T-helper 9 cell (primary cell): ENCODE results near the gene NEGR1.

ENCODE experiments used
- DNase-seq: peaks from one replicate; pipeline ENCODE4 v3.0.0-alpha.2; 2020

The NEGR1 gene

DNA sequence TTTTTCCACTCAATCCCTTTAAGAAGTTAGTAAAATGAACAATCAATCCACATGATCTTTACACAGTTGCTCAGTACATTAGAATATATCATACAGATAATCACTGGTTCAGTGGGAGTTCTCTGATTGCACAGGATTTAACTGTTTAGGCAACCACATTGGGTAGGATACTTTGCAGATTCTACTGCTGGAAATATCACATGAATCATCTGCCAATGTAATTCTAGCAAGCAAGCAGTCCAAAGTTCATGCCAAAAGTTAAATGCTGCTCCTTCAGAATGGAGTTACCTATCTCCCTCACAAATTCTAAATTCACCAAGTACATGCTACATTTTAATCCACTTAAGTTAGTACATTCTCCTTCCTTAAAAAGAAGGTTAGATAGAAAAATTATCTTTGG, 52.4 kb downstream of the NEGR1 start:
- DNase-seq, result no peak

DNA sequence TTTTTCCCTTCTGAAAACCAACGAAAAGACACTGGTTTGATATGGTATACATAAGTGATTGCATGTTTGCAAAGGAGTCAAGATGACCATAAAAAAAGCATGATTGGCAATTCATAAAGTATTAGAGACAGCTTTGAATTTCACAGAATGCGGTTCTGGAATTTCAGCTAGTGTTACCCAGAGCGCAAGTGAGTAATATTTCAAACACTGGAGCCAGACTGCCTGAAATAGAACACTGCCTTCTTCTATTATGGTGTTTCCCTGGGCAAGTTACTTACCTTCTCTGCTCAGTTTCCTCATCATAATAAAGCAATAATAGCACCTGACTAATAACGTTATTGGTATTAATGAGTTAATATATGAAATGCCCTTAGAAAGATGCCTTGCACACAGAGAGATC, 54.7 kb downstream of the NEGR1 start:
- no peak for DNase-seq

DNA sequence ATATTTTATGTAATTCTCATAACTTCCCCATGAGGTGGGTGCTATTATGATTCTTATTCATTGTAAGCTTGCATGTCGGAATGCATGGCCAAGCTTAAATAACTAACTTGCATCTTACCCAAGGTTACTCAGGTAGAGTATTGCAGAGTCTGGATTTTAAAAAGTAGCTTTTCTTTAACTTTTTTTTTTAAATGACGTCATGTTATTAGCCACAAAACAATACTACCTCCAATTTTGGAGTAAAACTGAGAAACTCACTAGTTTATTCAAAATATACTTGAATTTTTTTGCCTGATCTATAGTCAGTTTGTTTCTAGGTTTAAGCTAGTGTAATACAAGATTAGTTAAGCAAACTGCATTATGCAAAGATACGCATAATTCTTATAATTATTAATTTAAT, 57.8 kb downstream of the NEGR1 start:
- no peak for DNase-seq

DNA sequence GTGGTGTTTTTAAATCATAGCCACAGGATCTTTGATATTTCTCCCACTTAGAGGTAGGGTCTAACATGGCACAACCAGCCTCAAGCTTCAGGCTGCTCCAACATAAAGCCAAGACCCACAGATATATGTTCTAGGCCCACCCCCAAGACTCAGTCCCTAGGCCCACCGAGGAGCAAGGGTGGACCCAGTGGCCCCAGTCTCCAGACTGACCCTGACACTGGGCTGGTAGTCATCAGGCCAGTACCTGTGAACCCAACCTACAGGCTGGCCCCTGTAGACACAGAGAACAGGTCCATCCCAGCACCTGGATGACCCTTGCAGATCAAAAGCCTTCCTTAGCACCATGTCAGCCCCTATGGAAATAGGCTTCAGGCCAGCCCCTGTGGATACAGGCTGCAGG, 60.5 kb downstream of the NEGR1 start:
- no peak for DNase-seq

DNA sequence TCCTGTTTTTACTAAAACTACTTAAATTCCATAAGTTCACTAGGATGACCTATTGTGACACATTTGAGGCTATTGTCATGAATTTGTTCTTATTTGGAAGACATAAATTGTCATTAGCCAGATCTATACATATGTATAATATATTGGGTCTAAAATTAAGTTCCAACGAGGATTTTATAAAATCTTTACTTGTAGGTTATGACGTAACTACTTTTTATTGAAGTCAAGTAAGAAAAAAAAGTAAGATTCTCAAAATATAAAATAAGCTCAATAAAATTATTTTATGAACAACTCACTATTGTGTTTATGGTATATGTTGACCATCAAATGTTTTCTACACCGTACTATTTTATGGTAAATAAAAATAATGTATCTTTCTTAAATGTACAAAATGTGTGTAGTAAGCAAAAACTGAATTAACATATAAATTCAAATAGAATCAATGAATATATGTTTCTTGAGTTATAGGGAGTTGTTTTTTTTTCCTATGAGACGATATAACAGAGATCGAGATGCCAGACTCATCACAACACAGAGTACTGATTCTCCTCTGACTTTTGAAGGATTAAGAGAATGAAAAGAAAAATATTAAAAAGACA, 64.1 kb downstream of the NEGR1 start:
- DNase-seq, result no peak

DNA sequence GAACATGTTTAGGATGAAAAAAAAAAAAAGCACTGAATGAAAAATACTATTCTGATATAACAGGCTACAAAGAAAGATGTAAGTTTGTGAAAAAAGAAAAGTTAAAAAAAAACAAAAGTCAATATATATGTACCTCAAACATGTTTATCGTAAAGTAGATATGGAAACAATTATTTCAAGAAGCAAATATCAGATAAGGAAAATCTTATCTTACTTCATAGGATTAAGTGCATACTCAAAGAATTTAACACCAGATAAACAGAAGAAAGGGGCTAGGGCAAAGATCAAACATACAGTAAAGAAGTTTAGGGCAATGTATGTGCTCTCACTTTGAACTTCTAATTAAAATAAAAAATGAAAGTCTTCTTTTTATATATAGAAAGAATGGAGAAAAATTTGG, 75.3 kb downstream of the NEGR1 start:
- no peak for DNase-seq

DNA sequence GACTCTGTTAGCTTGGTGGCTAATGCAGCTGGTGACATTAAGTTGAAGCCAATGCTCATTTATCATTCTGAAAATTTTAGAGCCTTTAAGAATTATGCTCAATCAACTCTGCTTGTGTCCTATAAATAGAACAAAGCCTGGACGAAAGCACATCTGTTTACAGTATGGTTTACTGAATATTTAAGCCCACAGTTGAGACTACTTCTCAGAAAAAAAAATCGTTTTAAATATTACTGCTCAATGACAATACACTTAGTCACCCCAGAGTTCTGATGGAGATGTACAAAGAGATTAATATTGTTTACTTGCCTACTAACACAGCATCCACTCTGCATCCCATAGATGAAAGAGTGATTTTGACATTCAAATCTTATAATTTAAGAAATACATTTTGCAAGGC, 79.6 kb downstream of the NEGR1 start:
- no peak for DNase-seq

DNA sequence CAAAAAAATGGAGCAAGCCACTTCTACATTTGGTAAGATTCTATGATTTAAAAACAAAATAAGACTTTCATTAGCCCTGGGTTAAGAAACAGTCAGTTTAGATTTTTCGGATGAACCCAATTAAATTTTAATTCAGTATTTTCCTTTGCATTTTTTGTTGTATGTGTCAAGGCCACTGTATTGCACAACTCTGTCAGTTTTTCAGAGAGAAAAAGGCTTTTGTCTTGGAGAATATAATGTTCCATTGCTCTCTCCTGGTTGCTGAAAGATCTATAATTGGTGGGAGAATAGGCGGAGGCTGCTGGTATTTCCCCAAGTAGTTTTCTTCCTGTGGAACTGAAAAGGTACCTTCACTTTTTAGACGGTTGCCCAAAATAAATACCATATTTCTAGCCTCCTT, 84.6 kb downstream of the NEGR1 start:
- no peak for DNase-seq

GRCh38 chr1:72186733-72187307, 95.5 kb downstream of the NEGR1 start:
- DNase-seq, result no peak

DNA sequence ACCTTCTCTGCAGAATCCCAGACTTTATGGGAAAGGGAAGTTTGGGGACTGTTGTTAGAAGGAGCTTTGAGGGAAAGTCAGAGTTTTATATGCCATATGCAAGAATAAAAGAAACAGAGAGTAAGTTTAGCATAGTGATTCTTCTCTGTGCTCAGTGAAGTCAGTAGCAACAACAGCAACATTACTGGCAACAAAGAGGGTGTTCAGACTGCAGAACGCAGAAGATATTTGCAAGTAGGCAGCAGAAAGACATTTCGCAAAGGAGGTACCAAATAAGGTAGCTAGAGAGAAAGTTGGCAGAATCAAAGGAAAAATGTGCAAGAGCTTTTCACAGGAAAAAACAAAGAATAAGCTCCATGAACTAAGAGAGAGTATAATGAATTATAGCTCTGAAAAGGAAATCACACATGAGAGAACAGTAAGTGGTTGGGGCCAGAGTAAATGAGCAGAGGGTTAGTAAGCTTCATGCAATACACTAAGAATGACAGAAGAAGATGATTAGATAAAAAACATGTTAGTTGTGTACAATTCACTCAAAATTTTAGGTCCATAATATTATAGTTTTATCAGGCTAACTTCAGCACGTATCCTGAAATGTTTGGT, 98.1 kb downstream of the NEGR1 start:
- no peak for DNase-seq

- DNase-seq, result no peak
Observed at GRCh38 chr1:72182859-72183258, 99.5 kb downstream of the NEGR1 start.

DNA sequence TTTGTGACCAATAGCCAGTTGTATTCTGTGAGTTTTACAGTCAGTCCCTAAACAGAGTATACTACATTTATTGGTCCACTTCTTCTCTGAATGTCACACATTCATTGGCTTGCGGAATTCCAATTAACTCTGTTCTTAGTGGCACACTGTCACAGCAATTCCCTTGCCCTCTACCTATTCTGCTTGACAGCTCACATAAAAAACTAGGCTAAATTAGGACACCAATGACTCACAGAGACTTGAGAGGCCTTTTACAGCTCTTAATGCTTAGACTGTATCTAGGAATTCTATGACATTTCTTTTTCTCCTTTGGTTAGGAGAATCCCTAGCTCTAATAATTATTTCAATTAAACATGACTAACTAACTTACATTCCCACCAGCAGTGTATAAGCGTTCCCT, 104.1 kb downstream of the NEGR1 start:
- no peak for DNase-seq

DNA sequence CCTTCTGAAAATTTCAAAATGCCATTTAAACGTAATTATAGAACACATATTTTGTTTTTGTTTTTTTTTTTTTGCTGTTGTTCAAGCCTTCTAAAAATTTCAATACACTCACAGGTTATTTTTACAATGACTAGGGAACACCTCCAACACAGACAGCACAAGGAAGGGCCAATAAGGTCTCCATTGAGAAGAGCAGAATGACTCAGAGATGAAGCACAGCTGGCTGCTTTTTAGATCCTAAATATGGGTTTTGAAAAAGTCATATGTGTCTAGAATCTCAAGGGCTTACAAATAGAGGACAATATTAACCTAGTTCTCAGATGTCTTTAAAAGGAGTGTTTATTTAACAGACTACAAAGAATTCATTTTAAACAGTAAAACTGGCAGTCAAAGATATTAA, 104.6 kb downstream of the NEGR1 start:
- DNase-seq, result no peak

- DNase-seq, result no peak
Observed at GRCh38 chr1:72170246-72170645, 112.1 kb downstream of the NEGR1 start.

DNA sequence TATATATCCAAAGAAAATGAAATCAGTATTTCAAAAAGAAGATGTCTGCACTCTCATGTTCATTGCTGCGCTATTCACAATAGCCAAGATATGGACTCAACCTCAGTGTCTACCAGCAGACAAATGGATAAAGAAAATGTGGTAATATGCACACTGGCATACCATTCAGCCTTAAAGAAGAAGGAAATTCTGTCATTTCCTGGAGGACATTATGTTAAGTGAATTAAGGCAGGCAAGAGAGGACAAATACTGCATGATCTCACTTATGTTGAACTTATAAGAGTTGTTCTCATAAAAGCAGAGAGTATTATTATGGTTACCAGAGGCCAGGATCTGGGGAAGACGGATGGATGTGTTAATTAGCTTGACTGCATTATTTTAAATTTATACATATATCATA, 115.9 kb downstream of the NEGR1 start:
- no peak for DNase-seq

GRCh38 chr1:72150508-72150907, 131.8 kb downstream of the NEGR1 start:
- DNase-seq, result no peak

GRCh38 chr1:72141875-72142274, 140.5 kb downstream of the NEGR1 start:
- DNase-seq, result no peak

DNA sequence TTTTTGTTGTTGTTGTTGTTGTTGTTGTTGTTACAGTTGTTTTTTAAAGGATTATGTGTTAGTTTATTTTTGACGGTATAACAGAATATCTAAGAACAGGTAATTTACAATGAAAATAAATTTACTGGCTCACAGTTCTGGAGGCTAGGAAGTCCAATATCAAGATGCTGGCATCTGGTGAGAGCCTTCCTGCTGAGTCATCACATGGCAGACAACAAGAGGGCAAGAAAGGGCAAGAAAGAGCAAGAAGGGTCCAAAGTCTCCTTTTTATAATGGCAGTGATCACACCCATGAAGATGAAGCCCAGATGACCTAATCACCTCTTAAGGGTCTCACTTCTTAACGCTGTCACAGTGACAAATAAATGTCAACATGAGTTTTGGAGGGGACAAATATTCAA, 142.1 kb downstream of the NEGR1 start:
- DNase-seq, result no peak

DNA sequence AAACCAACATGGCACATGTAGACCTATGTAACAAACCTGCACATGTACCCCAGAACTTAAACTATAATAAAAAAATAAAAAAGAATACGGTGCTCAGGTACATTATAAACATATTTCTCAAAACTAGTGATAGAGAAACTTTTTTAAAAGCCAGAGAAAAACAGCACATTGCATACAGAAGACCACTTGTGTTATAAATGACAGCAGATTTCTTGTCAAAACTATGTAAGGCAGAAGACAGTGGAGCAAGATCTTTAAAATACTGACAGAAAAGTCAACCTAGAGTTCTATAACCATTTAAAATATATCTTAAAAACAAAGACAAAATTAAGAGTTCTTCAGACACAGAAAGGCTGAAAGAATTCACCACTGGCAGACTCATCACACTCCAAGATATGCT, 144.7 kb downstream of the NEGR1 start:
- DNase-seq, result no peak

- no peak for DNase-seq
Observed at GRCh38 chr1:72129869-72130268, 152.5 kb downstream of the NEGR1 start.

- DNase-seq, result no peak
Observed at GRCh38 chr1:72122099-72122880, 160.0 kb downstream of the NEGR1 start.

- no peak for DNase-seq
Observed at GRCh38 chr1:72119491-72119890, 162.8 kb downstream of the NEGR1 start.

DNA sequence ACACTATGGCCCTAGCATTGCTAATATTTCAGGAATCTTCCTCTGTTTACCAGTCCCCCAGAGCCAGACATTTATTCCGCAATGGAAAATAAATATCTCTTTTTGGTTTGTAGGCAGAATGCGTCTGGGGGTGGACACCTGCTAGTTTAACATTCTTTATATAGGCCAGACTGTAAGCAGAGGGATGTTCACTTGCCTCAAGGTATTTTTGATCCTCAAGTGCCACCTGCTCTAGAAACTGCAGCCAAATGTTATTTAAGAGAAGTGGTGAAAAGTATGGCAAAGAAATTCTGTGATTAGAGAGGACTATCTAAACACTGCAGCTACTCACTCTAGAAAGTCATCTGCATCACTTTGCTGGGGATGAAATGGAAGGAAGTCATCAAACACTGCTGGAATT, 164.7 kb downstream of the NEGR1 start:
- no peak for DNase-seq

- DNase-seq, result no peak
Observed at GRCh38 chr1:72115290-72115689, 167.0 kb downstream of the NEGR1 start.
